Common myeloid progenitor, CD34-positive (primary cell): Measurements from ENCODE around the gene GNAO1.

Source experiments
- CTCF ChIA-PET: fragments of 350-600 bp; sonication (Branson Sonifier 250); formaldehyde crosslinking; loops from one replicate; lab custom pipeline; 2021; ENCODE audit warnings: antibody characterized with exemption; lab: Charles Lee
- POLR2A ChIA-PET: fragments of 350-600 bp; sonication (Branson Sonifier 250); formaldehyde crosslinking; loops from one replicate; lab custom pipeline; 2021; ENCODE audit warnings: antibody characterized with exemption; lab: Charles Lee
- DNase-seq, 3 donors: peaks; one replicate each; pipeline versions ENCODE4 v3.0.0 to v3.0.0-alpha.2; 2013
- H3K27ac ChIP-seq, 2 experiments: 1 replicate in 1 of 2; 2 replicates in 1 of 2; pipeline ENCODE4 v1.7.0; 2013; ENCODE audit warnings: inconsistent platforms in 2 of 2, low read length in 2 of 2, mild to moderate bottlenecking in 2 of 2, low read depth in 1 of 2, moderate library complexity in 1 of 2; ENCODE audit not compliant: severe bottlenecking in 2 of 2, insufficient read depth in 1 of 2, poor library complexity in 1 of 2
- H3K27me3 ChIP-seq, 5 experiments: replicated peaks in 2 of 5; 1 replicate in 3 of 5; 2 replicates in 2 of 5; pipeline versions ENCODE4 v1.6.1 to v1.7.0; 2013; ENCODE audit warnings: low read length in 4 of 5, mild to moderate bottlenecking in 2 of 5, moderate library complexity in 2 of 5, inconsistent platforms in 1 of 5; ENCODE audit not compliant: insufficient read depth in 5 of 5, control insufficient read depth in 4 of 5
- H3K36me3 ChIP-seq, 4 experiments: 1 replicate in 2 of 4; 2 replicates in 2 of 4; pipeline versions ENCODE4 v1.6.1 to v1.7.0; 2013; ENCODE audit warnings: low read length in 3 of 4, control low read depth in 1 of 4, mild to moderate bottlenecking in 1 of 4; ENCODE audit not compliant: control insufficient read depth in 4 of 4, insufficient read depth in 4 of 4
- H3K4me1 ChIP-seq, 4 experiments: 1 replicate in 3 of 4; 2 replicates in 1 of 4; pipeline versions ENCODE4 v1.6.1 to v1.7.1; 2013; ENCODE audit warnings: low read length in 3 of 4, mild to moderate bottlenecking in 3 of 4, control low read depth in 1 of 4, inconsistent platforms in 1 of 4, moderate library complexity in 1 of 4; ENCODE audit not compliant: control insufficient read depth in 4 of 4, insufficient read depth in 4 of 4; ENCODE audit errors: control extremely low read depth in 1 of 4
- H3K4me3 ChIP-seq, 7 experiments: 1 replicate in 4 of 7; 2 replicates in 3 of 7; pipeline versions ENCODE4 v1.5.1 to v1.7.0; 2013; ENCODE audit warnings: mild to moderate bottlenecking in 7 of 7, low read length in 6 of 7, moderate library complexity in 6 of 7, inconsistent platforms in 2 of 7, low read depth in 2 of 7, control low read depth in 1 of 7; ENCODE audit not compliant: insufficient read depth in 4 of 7, control insufficient read depth in 1 of 7; ENCODE audit errors: extremely low read depth in 1 of 7
- H3K9me3 ChIP-seq, 5 experiments: 1 replicate in 4 of 5; 2 replicates in 1 of 5; pipeline versions ENCODE4 v1.6.1 to v1.7.1; 2013; ENCODE audit warnings: low read length in 4 of 5, mild to moderate bottlenecking in 2 of 5, inconsistent platforms in 1 of 5, low read depth in 1 of 5, moderate library complexity in 1 of 5; ENCODE audit not compliant: control insufficient read depth in 4 of 5, insufficient read depth in 2 of 5; ENCODE audit errors: control extremely low read depth in 1 of 5
- WGBS: methylation state at CpG from one replicate; pipeline ENCODE4 v1.1.5; 2013; ENCODE audit not compliant: insufficient coverage; 5-methylcytosine and 5-hydroxymethylcytosine counted together

Gene GNAO1

DNA sequence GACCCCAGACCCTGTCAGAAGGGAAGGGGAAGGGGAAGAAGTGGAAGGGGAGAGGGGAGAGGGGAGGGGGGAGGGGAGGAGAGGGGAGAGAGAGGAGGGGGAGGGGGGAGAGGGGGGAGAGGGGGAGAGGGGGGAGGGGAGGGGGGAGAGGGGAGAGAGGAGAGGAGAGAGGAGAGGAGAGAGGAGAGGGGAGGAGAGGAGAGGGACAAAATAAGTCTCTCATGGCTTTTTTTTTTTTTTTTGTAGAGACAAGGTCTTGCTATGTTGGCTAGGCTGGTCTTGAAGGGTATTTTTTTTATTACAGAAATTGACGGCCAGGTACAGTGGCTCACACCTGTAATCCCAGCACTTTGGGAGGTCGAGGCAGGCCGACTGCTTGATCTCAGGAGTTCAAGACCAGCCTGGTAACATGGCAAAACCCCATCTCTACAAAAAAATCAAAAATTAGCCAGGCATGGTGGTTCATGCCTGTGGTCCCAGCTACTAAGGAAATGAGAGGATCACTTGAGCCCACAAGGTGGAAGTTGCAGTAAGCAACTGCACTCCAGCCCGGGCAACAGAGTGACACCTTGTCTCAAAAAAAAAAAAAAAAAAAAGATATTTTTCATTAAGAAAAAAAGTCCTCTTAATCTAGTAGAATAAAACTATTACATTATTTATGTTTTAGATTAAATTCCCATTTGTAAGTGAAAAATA, 214.8 kb downstream of the GNAO1 start:
- no peak overlapping the region for H3K27ac ChIP-seq
- CTCF ChIA-PET = no interaction called here
- no CpG with 5 or more reads among the region's 4 CpGs for WGBS
- H3K4me3 ChIP-seq = no peak overlapping the region
- H3K9me3 ChIP-seq = no peaks in the 10 kb centered on the region
- H3K27me3 ChIP-seq = no peaks in the 10 kb centered on the region
- POLR2A ChIA-PET = no interaction called here
- peaks cover 0 to 2% (median 0%) of the 10 kb centered on the region in 4 experiments for H3K4me1 ChIP-seq
- peak in 2 of 3 donors; percentile 44 to 62 for DNase-seq
- peaks cover 21 to 65% (median 48%) of the 10 kb centered on the region in 4 experiments for H3K36me3 ChIP-seq
